ENCODE data around the gene PAFAH2. TPM values are rescaled to one million over a fixed set of nuclear protein-coding genes. Genes with fewer than 3 reads are reported as not detected.

Gene PAFAH2
- total RNA-seq, 1 experiment from 2014 or later: 13.0 TPM

- Histone ChIP-seq H2AFZ (ENCODE audit: low read depth, low read length, poor library complexity, severe bottlenecking) (no peak overlapping the region), H3K79me2 (ENCODE audit: insufficient read depth, low read length) (no peaks in the 10 kb centered on the region), H3K9ac (ENCODE audit: low read length) (no peak overlapping the region), H3K9me2 (ENCODE audit: insufficient read depth) (no peaks in the 10 kb centered on the region), H3K4me1 (ENCODE audit: control insufficient read depth in 1 of 2, insufficient read depth in 2 of 2, low read length in 2 of 2) (0 out of 4 replicates have a peak, but pooled peaks cover 0 to 5% of the 10 kb centered on the region in 2 experiments), H4K20me1 (ENCODE audit: insufficient read depth) (no peaks in the 10 kb centered on the region), H3K4me3 (replicated peaks in 1 of 2; ENCODE audit: low read depth in 1 of 2, low read length in 2 of 2) (no peak overlapping the region), H3K36me3 (ENCODE audit: control insufficient read depth in 1 of 2, insufficient read depth in 2 of 2, low read length in 2 of 2) (no peaks in the 10 kb centered on the region), H3K4me2 (ENCODE audit: low read length) (no peak overlapping the region), H3K27me3 (ENCODE audit: insufficient read depth, low read length) (no peaks in the 10 kb centered on the region), H3K27ac (ENCODE audit: low read depth, low read length) (no peak overlapping the region), H3K9me3 (ENCODE audit: control insufficient read depth in 1 of 2, insufficient read depth in 1 of 2, low read depth in 1 of 2, low read length in 2 of 2) (no peaks in the 10 kb centered on the region)
- TF ChIP-seq MAX (IDR thresholded peaks at IDR 0.05) (no peak), ELF1 (IDR thresholded peaks at IDR 0.05; ENCODE audit: borderline replicate concordance, low read depth) (no peak), ZNF274 (IDR thresholded peaks at IDR 0.05; ENCODE audit: low read depth, low read length) (no peak), EZH2phosphoT487 (IDR thresholded peaks at IDR 0.05; ENCODE audit: borderline replicate concordance) (no peak), SRF (IDR thresholded peaks at IDR 0.05; ENCODE audit: low read depth) (no peak), ZBTB33 (IDR thresholded peaks at IDR 0.05; ENCODE audit: extremely low read depth, insufficient replicate concordance, low read length) (no peak), RAD21 (IDR thresholded peaks at IDR 0.05; ENCODE audit: low read depth) (no peak), REST (IDR thresholded peaks at IDR 0.05; ENCODE audit: low read depth) (no peak), CTCF (IDR thresholded peaks at IDR 0.05 in 2 of 3, conservative IDR thresholded peaks at IDR 0.05 in 1 of 3; ENCODE audit: borderline replicate concordance in 1 of 3, insufficient read depth in 1 of 3, low read depth in 2 of 3, low read length in 2 of 3) (no peak), SP1 (IDR thresholded peaks at IDR 0.05; ENCODE audit: low read depth) (no peak), YY1 (IDR thresholded peaks at IDR 0.05; ENCODE audit: extremely low read depth, insufficient replicate concordance, low read depth, low read length) (no peak), ZFX (IDR thresholded peaks at IDR 0.05) (no peak), EGR1 (IDR thresholded peaks at IDR 0.05; ENCODE audit: low read depth) (no peak), POLR2AphosphoS5 (IDR thresholded peaks at IDR 0.05; ENCODE audit: low read depth, low read length) (no peak), FOSL1 (IDR thresholded peaks at IDR 0.05; ENCODE audit: low read depth) (no peak), JUND (IDR thresholded peaks at IDR 0.05) (no peak), CEBPB (IDR thresholded peaks at IDR 0.05; ENCODE audit: low read depth) (no peak), POLR2A (IDR thresholded peaks at IDR 0.05; ENCODE audit: borderline replicate concordance, extremely low read depth, insufficient read depth, insufficient read length) (no peak), ATF3 (IDR thresholded peaks at IDR 0.05) (no peak)
- BruUV-seq (replicated peaks): no TSS peak
- ChIA-PET CTCF (no interaction called here), RAD21 (ENCODE audit: low non-redundant PET in 1 of 2, low total read pairs in 2 of 2, uncharacterized antibody in 2 of 2, unreplicated experiment in 2 of 2) (interaction anchor here in 1 of 2 experiments (1.0 kb wide), 1 partner anchor 10 kb away, joined by 3 read pairs; no protein-coding TSS in a partner anchor), POLR2A (no interaction called here)
- ATAC-seq (no peak), DNase-seq (ENCODE audit: low read depth, low spot score) (no peak)
- intact Hi-C loops (cut with micrococcal nuclease): no loop called here
These were observed 26.0 kb upstream of the PAFAH2 start for GRCh38 chr1:26023826-26024225.
